Mammary epithelial cell (primary cell): ENCODE measurements around the gene MSANTD1.

Experiments
- EZH2 ChIP-seq: IDR thresholded peaks from 2 replicates; pipeline ENCODE4 v1.6.1; 2012; ENCODE audit warnings: low read length, inconsistent platforms, borderline replicate concordance
- TF ChIP-seq, protein P1 (sequence below), 2 donors: IDR thresholded peaks in 1 of 2; conservative IDR thresholded peaks in 1 of 2; 2 replicates each; pipeline ENCODE4 v1.5.1; 2011 to 2012; ENCODE audit warnings: inconsistent platforms in 2 of 2, low read length in 2 of 2, mild to moderate bottlenecking in 2 of 2, control low read depth in 1 of 2, low read depth in 1 of 2; ENCODE audit not compliant: insufficient read depth in 1 of 2; ENCODE audit errors: extremely low read depth in 1 of 2

DNA sequence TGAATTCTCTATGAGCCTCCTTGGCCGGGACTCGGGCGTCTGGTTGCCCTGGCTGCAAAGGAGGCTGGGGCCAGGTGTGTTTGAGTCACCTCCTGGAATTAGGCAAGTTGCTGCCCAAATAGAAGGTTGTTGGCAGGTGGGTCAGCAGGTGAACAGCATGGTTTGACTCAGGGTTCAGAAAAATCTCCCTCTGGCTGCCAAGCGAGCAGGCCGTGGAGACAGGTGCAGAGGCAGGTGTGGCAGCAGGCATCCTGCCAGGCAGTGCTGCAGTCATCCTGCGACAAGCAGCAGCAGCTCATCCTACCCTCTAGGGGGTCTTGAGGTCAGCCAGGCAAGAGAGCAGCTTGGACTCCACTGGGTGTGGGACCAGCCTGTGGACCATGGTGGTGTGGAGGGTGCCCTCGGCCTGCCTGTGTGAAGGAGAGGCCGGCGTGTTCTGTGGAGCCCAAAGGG, 8.2 kb downstream of the MSANTD1 start:
- TF ChIP-seq, protein P1, sequence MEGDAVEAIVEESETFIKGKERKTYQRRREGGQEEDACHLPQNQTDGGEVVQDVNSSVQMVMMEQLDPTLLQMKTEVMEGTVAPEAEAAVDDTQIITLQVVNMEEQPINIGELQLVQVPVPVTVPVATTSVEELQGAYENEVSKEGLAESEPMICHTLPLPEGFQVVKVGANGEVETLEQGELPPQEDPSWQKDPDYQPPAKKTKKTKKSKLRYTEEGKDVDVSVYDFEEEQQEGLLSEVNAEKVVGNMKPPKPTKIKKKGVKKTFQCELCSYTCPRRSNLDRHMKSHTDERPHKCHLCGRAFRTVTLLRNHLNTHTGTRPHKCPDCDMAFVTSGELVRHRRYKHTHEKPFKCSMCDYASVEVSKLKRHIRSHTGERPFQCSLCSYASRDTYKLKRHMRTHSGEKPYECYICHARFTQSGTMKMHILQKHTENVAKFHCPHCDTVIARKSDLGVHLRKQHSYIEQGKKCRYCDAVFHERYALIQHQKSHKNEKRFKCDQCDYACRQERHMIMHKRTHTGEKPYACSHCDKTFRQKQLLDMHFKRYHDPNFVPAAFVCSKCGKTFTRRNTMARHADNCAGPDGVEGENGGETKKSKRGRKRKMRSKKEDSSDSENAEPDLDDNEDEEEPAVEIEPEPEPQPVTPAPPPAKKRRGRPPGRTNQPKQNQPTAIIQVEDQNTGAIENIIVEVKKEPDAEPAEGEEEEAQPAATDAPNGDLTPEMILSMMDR (conservative IDR thresholded peaks at IDR 0.05 in 1 of 2, IDR thresholded peaks at IDR 0.05 in 1 of 2; ENCODE audit: extremely low read depth in 1 of 2, insufficient read depth in 1 of 2, low read depth in 1 of 2, low read length in 2 of 2) = no peak
- no peak for TF ChIP-seq EZH2
